SK-N-SH treated with all-trans-retinoic acid at 6 μM for 48 hours (cell line): ENCODE measurements around the gene MKNK2.

Source experiments
- ATAC-seq: fragments of 200-7000 bp; cut with Tn5 transposase; 3 replicates; pipeline ENCODE4 v1.9.1; 2020; ENCODE audit warnings: mild to moderate bottlenecking, moderate library complexity
- ARNTL ChIP-seq: fragments of 450-650 bp; formaldehyde crosslinking; IDR thresholded peaks from 2 replicates; pipeline ENCODE4 v1.5.0; 2020; ENCODE audit warnings: low read depth, mild to moderate bottlenecking, moderate library complexity, borderline replicate concordance
- CSDC2 ChIP-seq: fragments of 250-450 bp; sonication (Bioruptor Pico); IDR thresholded peaks from 2 replicates; pipeline ENCODE4 v1.5.0; 2020; ENCODE audit warnings: mild to moderate bottlenecking, moderate library complexity
- ESRRG ChIP-seq: fragments of 250-450 bp; sonication (Bioruptor Pico); IDR thresholded peaks from 2 replicates; pipeline ENCODE4 v1.6.1; 2021; ENCODE audit warnings: mild to moderate bottlenecking
- ISL1 ChIP-seq: fragments of 250-450 bp; sonication (Bioruptor Pico); IDR thresholded peaks from 2 replicates; pipeline ENCODE4 v2.1.2; 2022; ENCODE audit warnings: mild to moderate bottlenecking, moderate library complexity
- OSR1 ChIP-seq: fragments of 250-450 bp; sonication (Bioruptor Pico); IDR thresholded peaks from 2 replicates; pipeline ENCODE4 v1.8.0; 2022; ENCODE audit warnings: moderate library complexity, mild to moderate bottlenecking, inconsistent platforms
- PATZ1 ChIP-seq: fragments of 250-450 bp; sonication (Bioruptor Pico); IDR thresholded peaks from 2 replicates; pipeline ENCODE4 v1.8.0; 2020; ENCODE audit warnings: mild to moderate bottlenecking, moderate library complexity, borderline replicate concordance
- PPARA ChIP-seq: fragments of 250-450 bp; sonication (Bioruptor Pico); IDR thresholded peaks from 2 replicates; pipeline ENCODE4 v1.5.0; 2020; ENCODE audit warnings: mild to moderate bottlenecking, borderline replicate concordance
- RARB ChIP-seq: fragments of 250-450 bp; sonication (Bioruptor Pico); IDR thresholded peaks from 2 replicates; pipeline ENCODE4 v1.8.0; 2021; ENCODE audit warnings: mild to moderate bottlenecking, moderate library complexity
- TCF4 ChIP-seq: fragments of 250-450 bp; sonication (Bioruptor Pico); IDR thresholded peaks from 2 replicates; pipeline ENCODE4 v1.8.0; 2021; ENCODE audit warnings: mild to moderate bottlenecking, moderate library complexity, borderline replicate concordance
- TOX ChIP-seq: fragments of 250-450 bp; sonication (Bioruptor Pico); IDR thresholded peaks from 2 replicates; pipeline ENCODE4 v1.8.0; 2021; ENCODE audit warnings: mild to moderate bottlenecking, moderate library complexity, borderline replicate concordance
- TSHZ2 ChIP-seq: fragments of 250-450 bp; sonication (Bioruptor Pico); IDR thresholded peaks from 2 replicates; pipeline ENCODE4 v1.5.0; 2020; ENCODE audit warnings: mild to moderate bottlenecking, moderate library complexity
- ZFP3 ChIP-seq: fragments of 250-450 bp; sonication (Bioruptor Pico); IDR thresholded peaks from 2 replicates; pipeline ENCODE4 v1.5.0; 2020; ENCODE audit warnings: mild to moderate bottlenecking, moderate library complexity
- ZFP30 ChIP-seq: fragments of 450-650 bp; formaldehyde crosslinking; IDR thresholded peaks from 2 replicates; pipeline ENCODE4 v1.5.0; 2022; ENCODE audit warnings: mild to moderate bottlenecking, moderate library complexity
- ZNF565 ChIP-seq: fragments of 450-650 bp; formaldehyde crosslinking; conservative IDR thresholded peaks from 2 replicates; pipeline ENCODE4 v1.5.0; 2020; ENCODE audit warnings: low read depth, mild to moderate bottlenecking, moderate library complexity
- ZNF8 ChIP-seq: fragments of 450-650 bp; formaldehyde crosslinking; IDR thresholded peaks from 2 replicates; pipeline ENCODE4 v1.5.0; 2020; ENCODE audit warnings: mild to moderate bottlenecking, moderate library complexity
- TF ChIP-seq, protein P1 (sequence below): fragments of 250-450 bp; sonication (Bioruptor Pico); IDR thresholded peaks from 2 replicates; pipeline ENCODE4 v1.5.1; 2021; ENCODE audit warnings: mild to moderate bottlenecking, moderate library complexity

MKNK2 gene

DNA sequence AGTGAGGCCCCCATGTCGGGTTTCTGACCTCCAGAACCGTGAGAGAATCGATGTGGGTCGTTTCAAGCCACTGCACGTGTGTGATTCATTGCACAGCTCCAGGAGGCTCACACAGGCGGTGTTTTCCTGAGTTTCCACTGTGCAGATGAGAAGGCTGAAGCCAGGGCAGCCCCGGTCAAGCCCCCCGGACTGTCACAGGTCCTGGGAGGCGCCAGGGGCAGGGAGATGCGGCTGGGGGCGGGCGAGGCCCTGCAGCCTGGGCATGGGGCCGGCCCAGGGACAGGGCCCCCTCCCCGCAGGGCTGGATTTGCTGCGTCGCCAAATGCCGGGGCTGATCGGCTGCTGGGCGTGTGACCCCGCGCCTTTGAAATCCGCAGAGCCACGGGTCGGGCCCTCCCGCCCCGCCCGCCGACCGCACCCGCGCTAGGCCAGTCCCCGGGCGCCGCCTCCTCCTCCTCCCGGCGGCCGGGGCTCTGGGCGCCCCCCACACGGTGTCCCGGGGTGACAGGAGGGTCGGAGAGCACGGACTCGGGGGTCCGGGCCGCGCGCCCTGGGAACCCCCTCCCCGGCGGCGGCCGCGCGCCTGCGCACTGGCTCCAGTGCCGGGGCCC, 9.9 kb upstream of the MKNK2 start:
- ATAC-seq: peak; percentile 54
- TF ChIP-seq TCF4 (CRISPR knock-in tag) (no peak), PATZ1 (CRISPR knock-in tag) (0 out of 2 replicates have a peak, but pooled peaks have one; percentile 58), ZFP30 (CRISPR knock-in tag) (no peak), TOX (CRISPR knock-in tag) (no peak), CSDC2 (CRISPR knock-in tag) (0 out of 2 replicates have a peak, but pooled peaks have one; percentile 32), ZFP3 (CRISPR knock-in tag) (peak; percentile 20; the same call in 1 of the 2 replicates), TSHZ2 (CRISPR knock-in tag) (no peak)

DNA sequence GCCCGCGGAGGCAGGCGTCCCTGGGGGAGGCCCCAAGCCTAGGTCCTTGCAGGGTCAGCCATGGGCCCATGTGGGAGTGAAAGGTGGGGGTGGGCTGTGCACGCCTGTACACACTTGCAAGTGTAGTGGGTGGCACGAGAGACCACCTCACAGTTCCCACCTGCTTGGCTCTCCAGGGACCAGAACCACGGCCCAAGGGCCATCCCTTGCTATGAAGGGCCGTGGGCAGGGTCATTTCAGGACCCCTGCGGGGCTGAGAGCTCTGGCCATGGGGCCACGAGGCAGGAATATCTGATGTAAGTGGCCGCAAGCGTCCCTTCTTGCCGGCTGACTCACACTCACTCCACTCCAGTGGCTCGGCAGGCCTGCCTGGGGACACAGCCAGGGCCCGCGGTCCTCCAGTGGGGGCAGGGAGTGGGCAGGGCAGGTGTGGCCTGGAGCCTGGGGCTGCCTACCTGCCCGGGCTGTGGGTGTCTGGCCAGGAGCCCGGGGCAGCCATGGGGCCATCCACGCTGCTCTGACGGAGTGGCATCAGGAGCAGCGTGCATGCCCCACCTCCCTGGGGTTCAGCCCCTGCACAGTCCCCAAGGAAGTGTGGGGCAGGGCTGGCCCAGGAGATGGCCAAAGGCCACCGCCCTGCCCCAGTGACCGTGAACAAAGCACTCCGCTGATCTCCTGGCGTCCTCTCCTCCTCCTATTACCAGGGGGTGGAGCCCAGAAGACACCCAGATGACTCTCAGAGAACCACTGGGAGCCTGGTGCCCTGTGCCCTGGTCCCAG, 8.6 kb upstream of the MKNK2 start:
- peak; percentile 56 for ATAC-seq
- TF ChIP-seq ZFP3 (CRISPR knock-in tag): 0 out of 2 replicates have a peak, but pooled peaks have one; percentile 25
- TF ChIP-seq, protein P1, sequence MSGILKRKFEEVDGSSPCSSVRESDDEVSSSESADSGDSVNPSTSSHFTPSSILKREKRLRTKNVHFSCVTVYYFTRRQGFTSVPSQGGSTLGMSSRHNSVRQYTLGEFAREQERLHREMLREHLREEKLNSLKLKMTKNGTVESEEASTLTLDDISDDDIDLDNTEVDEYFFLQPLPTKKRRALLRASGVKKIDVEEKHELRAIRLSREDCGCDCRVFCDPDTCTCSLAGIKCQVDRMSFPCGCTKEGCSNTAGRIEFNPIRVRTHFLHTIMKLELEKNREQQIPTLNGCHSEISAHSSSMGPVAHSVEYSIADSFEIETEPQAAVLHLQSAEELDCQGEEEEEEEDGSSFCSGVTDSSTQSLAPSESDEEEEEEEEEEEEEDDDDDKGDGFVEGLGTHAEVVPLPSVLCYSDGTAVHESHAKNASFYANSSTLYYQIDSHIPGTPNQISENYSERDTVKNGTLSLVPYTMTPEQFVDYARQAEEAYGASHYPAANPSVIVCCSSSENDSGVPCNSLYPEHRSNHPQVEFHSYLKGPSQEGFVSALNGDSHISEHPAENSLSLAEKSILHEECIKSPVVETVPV (CRISPR knock-in tag): no peak
- TF ChIP-seq ARNTL: no peak
- no peak for TF ChIP-seq OSR1 (CRISPR knock-in tag)
- no peak for TF ChIP-seq RARB (CRISPR knock-in tag)
- no peak for TF ChIP-seq PPARA (CRISPR knock-in tag)
- no peak for TF ChIP-seq TSHZ2 (CRISPR knock-in tag)
- TF ChIP-seq ZNF565 (CRISPR knock-in tag): 0 out of 2 replicates have a peak, but pooled peaks have one; percentile 67

DNA sequence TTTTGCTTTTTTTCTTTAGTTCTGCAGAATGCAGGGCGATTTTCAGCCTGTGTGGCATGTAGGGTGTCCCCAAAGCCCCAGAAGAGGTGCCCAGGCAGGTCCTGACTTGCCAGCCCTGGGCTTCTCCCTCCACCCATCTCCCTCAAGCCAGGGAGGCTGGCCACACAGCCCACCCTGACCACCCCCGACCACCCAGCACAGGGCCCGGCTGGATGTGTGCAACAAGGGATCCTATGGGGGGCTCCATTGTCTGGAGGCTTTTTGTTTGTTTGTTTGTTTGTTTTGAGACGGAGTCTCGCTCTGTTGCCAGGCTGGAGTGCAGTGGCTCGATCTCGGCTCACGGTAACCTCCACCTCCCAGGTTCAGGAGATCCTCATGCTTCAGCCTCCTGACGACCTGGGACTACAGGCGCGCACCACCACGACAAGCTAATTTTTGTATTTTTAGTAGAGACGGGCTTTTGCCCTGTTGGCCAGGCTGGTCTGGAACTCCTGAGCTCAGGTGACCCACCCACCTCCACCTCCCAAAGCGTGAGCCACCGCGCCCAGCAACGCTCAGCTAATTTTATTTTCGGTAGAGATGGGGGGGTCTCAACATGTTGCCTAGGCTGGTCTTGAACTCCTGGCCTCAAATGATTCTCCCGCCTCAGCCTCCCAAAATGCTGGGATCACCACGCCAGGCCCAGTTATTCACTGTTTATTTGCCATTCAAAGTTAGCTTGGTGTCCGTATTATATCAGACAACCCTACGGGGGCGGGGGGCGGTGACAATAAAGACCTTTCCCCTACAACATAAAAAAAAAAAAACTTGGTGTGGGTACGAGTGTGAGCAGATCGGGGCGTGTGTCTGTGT, 7.8 kb upstream of the MKNK2 start:
- TF ChIP-seq ZFP3 (CRISPR knock-in tag) (no peak), ESRRG (no peak), ZNF8 (CRISPR knock-in tag) (no peak), CSDC2 (CRISPR knock-in tag) (no peak), ZNF565 (CRISPR knock-in tag) (no peak), ISL1 (no peak)
- no peak for ATAC-seq
